Sciatic nerve (tissue), 2 donors: ENCODE results near the gene IL31RA. TPM values are rescaled to one million over a fixed set of nuclear protein-coding genes. Genes with fewer than 3 reads are reported as not detected.

ENCODE experiments used
- ATAC-seq: fragments of 200-7000 bp; cut with Tn5 transposase; one replicate; pipeline ENCODE4 v1.9.1; 2020; ENCODE audit warnings: mild to moderate bottlenecking, moderate library complexity
- DNase-seq: peaks from one replicate; pipeline ENCODE4 v3.0.0-alpha.2; 2020; ENCODE audit warnings: low spot score
- intact Hi-C: fragments of 100-400 bp; cut with DNase I; formaldehyde crosslinking; loops from one replicate; pipeline ENCODE4 v1.14.2; 2022
- total RNA-seq: library from RNA; stranded (reverse); fragmentation: NEBNext Ultra II Directional; extraction: Animal tissue kit (Norgen Biotek cat#: 25700); gene quantifications from one replicate; pipeline ENCODE4 v1.2.1, GENCODE V29; 2021
- donor health status: DM: no; HTN: no; CAD: no.
- donor health status: DM: no; HTN: no; CAD: no.

IL31RA gene
- total RNA-seq, 1 donor from 2014 or later: not detected

GRCh38 chr5:55896663-55897062, 45.5 kb downstream of the IL31RA start:
- DNase-seq (no peak), ATAC-seq (no peak)
- intact Hi-C loops: no loop called here

GRCh38 chr5:55897206-55897894, 46.2 kb downstream of the IL31RA start:
- no peak for DNase-seq
- intact Hi-C loops: no loop called here
- peak; percentile 13 for ATAC-seq

DNA sequence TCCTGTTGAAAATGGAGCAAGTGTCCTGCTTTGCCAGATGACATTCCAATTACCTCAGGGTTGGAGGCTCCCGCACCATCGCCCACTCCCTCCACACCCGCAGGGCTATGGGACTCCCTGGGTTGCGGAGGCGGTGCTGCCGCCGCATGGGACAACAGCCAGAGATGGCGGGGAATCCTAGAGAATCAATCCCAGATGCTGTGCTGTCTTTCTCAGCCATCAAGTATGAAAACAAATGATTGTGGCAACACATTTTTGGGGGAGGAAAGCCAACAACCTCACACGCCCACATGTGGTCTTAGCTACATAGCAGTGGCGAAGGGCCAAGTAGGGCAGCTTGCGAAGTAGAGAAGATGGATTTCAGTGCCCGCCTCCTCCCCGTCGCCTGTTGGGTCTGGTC, 46.7 kb downstream of the IL31RA start:
- ATAC-seq (peak; percentile 79), DNase-seq (peak; percentile 65)
- intact Hi-C loops: no loop called here

GRCh38 chr5:55899344-55899743, 48.2 kb downstream of the IL31RA start:
- ATAC-seq: no peak
- no peak for DNase-seq
- intact Hi-C loops: no loop called here

DNA sequence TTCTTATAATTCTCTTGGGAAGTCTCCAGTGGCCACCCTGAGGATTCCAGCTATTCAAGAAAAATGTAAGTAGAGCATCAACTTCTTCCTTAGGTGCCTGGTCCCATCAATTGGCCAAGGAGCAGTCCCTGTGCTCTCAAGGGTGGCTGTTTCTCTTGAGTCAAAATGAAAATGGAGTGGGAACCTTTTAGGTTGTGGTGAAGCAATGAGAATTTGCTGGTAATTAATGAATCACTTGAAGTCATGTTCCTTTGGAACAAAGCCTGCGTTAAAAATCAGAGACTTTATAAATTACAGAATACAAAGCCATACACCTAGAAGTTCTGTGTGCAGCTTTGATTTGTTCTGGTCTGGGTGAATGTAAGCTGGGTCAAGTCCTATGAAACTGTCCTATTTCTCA, 48.9 kb downstream of the IL31RA start:
- intact Hi-C loops: no loop called here
- no peak for DNase-seq
- no peak for ATAC-seq

DNA sequence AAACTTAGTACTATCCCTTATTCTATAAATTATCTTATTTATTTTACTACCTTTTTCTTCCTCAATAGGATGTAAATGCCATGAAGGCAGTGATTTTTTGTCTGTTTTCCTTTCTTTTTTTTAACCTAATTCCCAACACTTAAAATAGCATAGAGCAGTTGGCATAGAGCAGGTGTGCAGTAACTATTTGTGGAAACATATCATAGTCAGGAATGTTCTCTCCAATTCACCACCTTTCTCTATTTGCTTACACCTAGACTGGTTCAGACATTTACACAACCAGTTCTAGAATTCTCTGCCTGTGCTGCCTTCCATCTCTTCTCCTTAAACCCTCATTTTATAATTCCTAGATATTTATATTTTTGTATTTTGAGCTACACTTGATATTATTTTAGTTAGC, 49.6 kb downstream of the IL31RA start:
- ATAC-seq: no peak

DNA sequence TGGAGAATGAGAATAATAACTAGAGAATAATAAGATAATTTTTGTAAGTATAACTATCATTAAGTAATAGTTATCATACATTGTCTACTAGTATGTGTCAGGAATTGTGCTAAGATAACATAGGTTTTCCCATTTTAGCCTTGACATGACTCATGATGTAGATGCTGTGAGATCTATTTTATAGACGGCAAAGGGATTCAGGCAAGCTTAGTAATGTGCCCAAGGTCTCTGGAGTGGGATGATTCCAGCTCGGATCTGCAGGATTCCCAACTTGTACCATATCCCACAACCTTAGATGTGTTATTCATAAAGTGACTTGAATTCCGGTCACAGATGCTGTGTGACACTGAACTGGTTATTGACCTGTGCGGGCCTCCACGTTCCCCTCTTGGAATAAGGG, 51.5 kb downstream of the IL31RA start:
- no peak for ATAC-seq
- intact Hi-C loops: no loop called here

More for the DNA sequence above, 49.6 kb downstream of the IL31RA start:
- no peak for DNase-seq
- intact Hi-C loops: no loop called here

GRCh38 chr5:55903121-55903701, 52.1 kb downstream of the IL31RA start:
- peak; percentile 31 for ATAC-seq
- no peak for DNase-seq
- intact Hi-C loops: no loop called here

More for the DNA sequence above, 51.5 kb downstream of the IL31RA start:
- no peak for DNase-seq

DNA sequence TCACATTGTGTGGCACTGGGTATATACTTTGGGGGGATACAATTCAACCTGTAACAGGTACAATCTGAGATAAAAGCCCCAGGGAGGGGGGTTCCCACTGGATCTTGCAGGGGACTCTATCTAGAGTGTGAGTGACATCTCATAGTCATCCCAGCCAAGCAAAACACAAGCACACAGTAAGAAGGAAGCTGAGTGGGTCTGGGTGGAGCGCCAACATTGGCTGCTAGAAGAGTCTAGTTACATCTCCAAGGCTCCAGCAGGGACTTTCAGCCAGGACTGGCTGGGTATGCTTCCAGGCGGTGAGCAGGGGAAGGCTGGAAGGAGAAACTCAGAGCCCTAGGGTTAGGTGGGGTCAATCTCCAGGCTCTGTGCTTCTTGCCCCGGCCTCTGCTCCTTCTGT, 53.0 kb downstream of the IL31RA start:
- DNase-seq (no peak), ATAC-seq (peak; percentile 75)
- intact Hi-C loops: no loop called here

DNA sequence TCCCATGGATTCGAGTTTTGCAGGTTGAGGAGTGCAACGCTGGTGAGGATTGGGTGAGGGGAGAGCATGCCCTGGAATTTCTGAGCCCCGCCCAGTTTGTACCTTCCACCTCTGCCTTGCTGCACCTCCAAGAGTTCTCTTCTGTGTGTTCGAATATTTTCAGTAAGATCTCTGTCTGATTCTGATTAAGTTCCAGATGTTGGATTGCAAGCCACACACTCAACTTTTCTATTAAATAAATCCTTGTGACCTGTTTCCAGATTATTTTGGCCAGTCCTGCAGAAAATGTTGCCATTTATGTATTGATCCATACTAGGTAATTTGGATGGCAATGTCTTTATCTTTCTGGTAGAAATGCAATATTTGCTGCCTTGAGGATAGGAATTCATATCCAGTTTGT, 54.1 kb downstream of the IL31RA start:
- DNase-seq (no peak), ATAC-seq (no peak)
- intact Hi-C loops: no loop called here

GRCh38 chr5:55907927-55908326, 56.8 kb downstream of the IL31RA start:
- no peak for ATAC-seq
- intact Hi-C loops: no loop called here
- DNase-seq: no peak

GRCh38 chr5:55908804-55909203, 57.6 kb downstream of the IL31RA start:
- ATAC-seq: no peak
- DNase-seq: no peak
- intact Hi-C loops: no loop called here

- intact Hi-C loops: no loop called here
- no peak for ATAC-seq
- peak; percentile 23 for DNase-seq
These were observed 60.9 kb downstream of the IL31RA start for GRCh38 chr5:55911784-55912653.

- ATAC-seq: no peak
- DNase-seq: peak; percentile 25
- intact Hi-C loops: no loop called here
These were observed 62.6 kb downstream of the IL31RA start for GRCh38 chr5:55913466-55914413.

DNA sequence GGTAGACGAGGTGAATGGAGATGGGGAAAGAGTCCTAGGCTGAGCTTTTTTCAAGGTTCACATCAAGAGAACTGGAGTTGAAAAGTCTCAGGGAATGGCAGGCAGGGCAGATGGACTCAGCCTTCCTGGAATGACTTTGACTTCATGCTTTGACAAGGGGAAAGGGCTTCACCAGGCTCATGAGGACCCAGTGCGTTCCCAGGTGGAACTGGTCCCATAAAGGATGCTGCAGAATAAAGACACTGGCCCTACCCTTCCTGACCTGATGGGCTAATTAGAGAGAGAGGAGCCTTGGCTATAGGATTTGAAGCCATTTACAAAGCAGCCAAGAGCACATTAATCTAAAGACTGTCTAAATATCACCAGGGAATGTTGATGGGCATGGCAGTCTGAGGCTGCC, 63.8 kb downstream of the IL31RA start:
- intact Hi-C loops: no loop called here
- ATAC-seq (no peak), DNase-seq (peak; percentile 22)

DNA sequence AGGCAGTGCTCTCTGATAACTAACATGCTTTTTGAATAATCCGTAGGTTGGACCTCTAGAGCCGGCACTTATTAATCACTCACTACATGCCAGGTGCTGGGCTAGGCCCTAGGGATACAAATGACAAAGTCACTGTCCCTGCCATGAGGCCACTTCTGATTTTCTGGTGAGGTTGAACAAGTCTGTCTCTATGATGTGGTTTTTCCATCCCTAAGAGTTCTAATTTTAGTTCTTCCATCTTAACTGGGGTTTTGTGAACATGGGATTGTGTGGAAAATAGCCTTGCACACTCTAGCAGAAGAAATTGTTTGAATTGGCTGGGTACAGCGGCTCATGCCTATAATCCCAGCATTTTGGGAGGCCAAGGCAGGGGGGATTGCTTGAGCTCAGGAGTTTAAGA, 64.6 kb downstream of the IL31RA start:
- no peak for DNase-seq
- ATAC-seq: no peak
- intact Hi-C loops: no loop called here

- DNase-seq (peak; percentile 17), ATAC-seq (no peak)
- intact Hi-C loops: no loop called here
These were observed 65.8 kb downstream of the IL31RA start for GRCh38 chr5:55916986-55917385.

GRCh38 chr5:55917402-55918086, 66.4 kb downstream of the IL31RA start:
- DNase-seq (peak; percentile 36), ATAC-seq (no peak)
- intact Hi-C loops: no loop called here
